ENCODE data around the gene DYNLRB2. TPM values are rescaled to one million over a fixed set of nuclear protein-coding genes. Genes with fewer than 3 reads are reported as not detected.
A peak's percentile ranks its signal among the peaks of the same experiment; 100 is the strongest.

Gene DYNLRB2
- total RNA-seq, 1 donor: 0.86 TPM

GRCh38 chr16:80577485-80578280, 36.9 kb downstream of the DYNLRB2 start:
- TF ChIP-seq, protein P1, sequence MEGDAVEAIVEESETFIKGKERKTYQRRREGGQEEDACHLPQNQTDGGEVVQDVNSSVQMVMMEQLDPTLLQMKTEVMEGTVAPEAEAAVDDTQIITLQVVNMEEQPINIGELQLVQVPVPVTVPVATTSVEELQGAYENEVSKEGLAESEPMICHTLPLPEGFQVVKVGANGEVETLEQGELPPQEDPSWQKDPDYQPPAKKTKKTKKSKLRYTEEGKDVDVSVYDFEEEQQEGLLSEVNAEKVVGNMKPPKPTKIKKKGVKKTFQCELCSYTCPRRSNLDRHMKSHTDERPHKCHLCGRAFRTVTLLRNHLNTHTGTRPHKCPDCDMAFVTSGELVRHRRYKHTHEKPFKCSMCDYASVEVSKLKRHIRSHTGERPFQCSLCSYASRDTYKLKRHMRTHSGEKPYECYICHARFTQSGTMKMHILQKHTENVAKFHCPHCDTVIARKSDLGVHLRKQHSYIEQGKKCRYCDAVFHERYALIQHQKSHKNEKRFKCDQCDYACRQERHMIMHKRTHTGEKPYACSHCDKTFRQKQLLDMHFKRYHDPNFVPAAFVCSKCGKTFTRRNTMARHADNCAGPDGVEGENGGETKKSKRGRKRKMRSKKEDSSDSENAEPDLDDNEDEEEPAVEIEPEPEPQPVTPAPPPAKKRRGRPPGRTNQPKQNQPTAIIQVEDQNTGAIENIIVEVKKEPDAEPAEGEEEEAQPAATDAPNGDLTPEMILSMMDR (IDR thresholded peaks at IDR 0.05; ENCODE audit: insufficient read depth, low read depth, low read length): no peak
- DNase-seq (ENCODE audit: low read depth): no peak
- H3K4me3 ChIP-seq (ENCODE audit: low read depth, low read length): no peak overlapping the region

DNA sequence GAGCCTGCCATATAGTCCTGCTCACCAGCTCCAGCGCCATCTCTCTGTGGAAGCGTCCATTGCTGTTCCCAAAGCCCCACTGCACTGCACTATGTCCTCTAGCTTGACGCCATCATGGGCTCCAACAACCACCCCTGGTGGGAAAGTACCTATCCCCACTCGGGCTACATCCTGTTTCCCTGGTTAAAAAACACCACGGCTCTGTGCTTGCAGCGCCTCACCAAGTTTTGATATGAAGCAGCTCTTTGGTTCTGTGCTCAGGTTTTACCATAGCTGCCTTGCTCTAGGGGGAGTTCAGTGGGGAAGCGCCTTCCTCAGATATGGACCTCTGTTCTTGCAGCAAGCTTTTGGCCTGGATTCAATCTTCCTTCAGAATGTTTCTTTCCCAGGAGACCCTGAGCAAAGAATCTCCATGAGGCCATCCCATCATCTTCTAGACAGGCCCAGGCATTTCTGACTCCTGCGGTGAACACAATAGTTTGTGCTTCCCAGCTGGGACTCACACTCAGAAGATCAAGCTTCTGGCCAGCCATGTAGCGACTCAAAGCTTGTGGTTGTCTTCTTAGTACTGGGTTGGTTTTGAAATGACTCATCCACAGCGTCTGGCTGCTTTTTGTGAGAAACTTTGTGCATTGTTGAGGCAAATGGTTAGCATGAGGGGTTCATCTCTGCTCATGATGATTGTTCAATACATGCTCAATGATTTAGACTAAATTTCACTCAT, 39.5 kb downstream of the DYNLRB2 start:
- peak; percentile 28 for DNase-seq (ENCODE audit: low read depth)
- TF ChIP-seq, protein P1 (IDR thresholded peaks at IDR 0.05; ENCODE audit: insufficient read depth, low read depth, low read length): no peak
- H3K4me3 ChIP-seq (ENCODE audit: low read depth, low read length): no peak overlapping the region

DNA sequence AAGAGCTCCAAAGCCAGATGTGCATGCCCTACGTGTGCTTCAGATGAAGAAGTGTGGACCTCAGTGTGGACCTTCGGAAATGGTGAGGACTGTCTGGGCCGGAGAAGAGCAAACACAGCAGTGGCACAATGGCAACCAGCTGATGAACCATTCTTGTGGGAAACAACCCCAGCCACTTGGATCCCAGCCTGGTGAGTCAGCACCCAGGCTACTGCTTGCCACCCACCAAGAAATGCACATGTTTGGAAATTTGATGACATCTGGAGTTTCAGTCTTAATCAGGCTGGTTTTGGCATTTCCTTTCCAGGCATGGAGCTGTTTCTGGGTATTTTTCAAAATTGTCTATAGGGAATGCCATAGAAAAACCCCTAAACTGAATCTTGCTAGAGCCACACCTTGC, 42.7 kb downstream of the DYNLRB2 start:
- TF ChIP-seq, protein P1 (IDR thresholded peaks at IDR 0.05; ENCODE audit: insufficient read depth, low read depth, low read length): no peak
- DNase-seq (ENCODE audit: low read depth): peak; percentile 72
- H3K4me3 ChIP-seq (ENCODE audit: low read depth, low read length): no peak overlapping the region

DNA sequence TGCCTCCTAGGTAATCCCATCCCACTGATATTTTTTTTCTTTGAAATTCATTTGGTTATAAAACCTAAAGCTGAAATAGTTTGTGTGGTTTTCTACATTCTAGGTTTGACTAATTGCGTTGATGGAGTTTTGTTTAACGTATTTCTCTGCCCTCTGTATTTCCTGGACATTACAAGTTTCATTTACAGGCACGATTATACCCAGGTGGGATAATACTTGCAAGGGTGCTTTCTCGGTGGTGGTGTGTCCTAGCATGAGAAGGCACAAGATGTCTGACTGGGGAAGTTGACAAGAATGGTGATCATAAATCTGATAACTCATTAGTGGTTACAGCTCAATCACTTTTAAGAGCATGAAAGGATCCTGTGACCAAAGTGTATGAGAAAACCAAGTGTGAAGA, 45.0 kb downstream of the DYNLRB2 start:
- DNase-seq (ENCODE audit: low read depth): no peak
- no peak overlapping the region for H3K4me3 ChIP-seq (ENCODE audit: low read depth, low read length)
- TF ChIP-seq, protein P1 (IDR thresholded peaks at IDR 0.05; ENCODE audit: insufficient read depth, low read depth, low read length): no peak

GRCh38 chr16:80586476-80586875, 45.7 kb downstream of the DYNLRB2 start:
- TF ChIP-seq, protein P1 (IDR thresholded peaks at IDR 0.05; ENCODE audit: insufficient read depth, low read depth, low read length): no peak
- no peak overlapping the region for H3K4me3 ChIP-seq (ENCODE audit: low read depth, low read length)
- DNase-seq (ENCODE audit: low read depth): no peak

GRCh38 chr16:80587071-80587470, 46.3 kb downstream of the DYNLRB2 start:
- no peak overlapping the region for H3K4me3 ChIP-seq (ENCODE audit: low read depth, low read length)
- no peak for DNase-seq (ENCODE audit: low read depth)
- TF ChIP-seq, protein P1 (IDR thresholded peaks at IDR 0.05; ENCODE audit: insufficient read depth, low read depth, low read length): no peak

All from fibroblast of villous mesenchyme (primary cell).